Ishikawa (cell line): Measurements from ENCODE around the gene HOXC9.

Experiments used
- CEBPB ChIP-seq: IDR thresholded peaks from 2 replicates; pipeline ENCODE4 v1.6.1; 2012
- CREB1 ChIP-seq: IDR thresholded peaks from 2 replicates; pipeline ENCODE4 v1.6.1; 2012; ENCODE audit warnings: low read depth
- EP300 ChIP-seq: IDR thresholded peaks from 2 replicates; pipeline ENCODE4 v1.6.1; 2012; ENCODE audit warnings: borderline replicate concordance
- FOXM1 ChIP-seq: IDR thresholded peaks from 2 replicates; pipeline ENCODE4 v1.6.1; 2012; ENCODE audit warnings: low read depth, borderline replicate concordance
- RAD21 ChIP-seq: IDR thresholded peaks from 2 replicates; pipeline ENCODE4 v1.6.1; 2012; ENCODE audit warnings: low read depth
- REST ChIP-seq: IDR thresholded peaks from 2 replicates; pipeline ENCODE4 v1.6.1; 2012; ENCODE audit warnings: low read depth, mild to moderate bottlenecking
- TAF1 ChIP-seq: IDR thresholded peaks from 2 replicates; pipeline ENCODE4 v1.6.1; 2012; ENCODE audit warnings: low read depth, mild to moderate bottlenecking
- TCF12 ChIP-seq: IDR thresholded peaks from 2 replicates; pipeline ENCODE4 v1.6.1; 2012; ENCODE audit warnings: low read depth
- YY1 ChIP-seq: IDR thresholded peaks from 2 replicates; pipeline ENCODE4 v1.6.1; 2012; ENCODE audit warnings: low read depth

GRCh38 chr12:54048406-54049093, 48.6 kb downstream of the HOXC9 start:
- TF ChIP-seq REST (no peak), TAF1 (no peak), RAD21 (no peak), FOXM1 (no peak), EP300 (no peak), TCF12 (no peak), YY1 (no peak), CEBPB (no peak), CREB1 (no peak)
